Activated naive CD4-positive, alpha-beta T cell treated with anti-CD3 and anti-CD28 coated beads, Interleukin-2, amount 10 ng/mL, durations not matched to agents 7 days and 5 days (primary cell): ENCODE data around the gene ZYG11A.
"Not testable (repeated sequence)": the region's sequence is repeated elsewhere in the genome, so short reads cannot be mapped to it uniquely, and the experiment has no call there.

ENCODE experiments used
- CTCF ChIA-PET: fragments of 350-600 bp; sonication (Branson Sonifier 250); formaldehyde crosslinking; loops from one replicate; lab custom pipeline; 2021; ENCODE audit warnings: antibody characterized with exemption; lab: Charles Lee
- DNase-seq: peaks from one replicate; pipeline ENCODE4 v3.0.0-alpha.2; 2020
- H3K27ac Mint-ChIP-seq: one replicate; pipeline ENCODE4 v1.8.0; 2021; ENCODE audit warnings: mild to moderate bottlenecking, moderate library complexity, mixed read lengths
- H3K27me3 Mint-ChIP-seq: one replicate; pipeline ENCODE4 v1.8.0; 2021; ENCODE audit warnings: mild to moderate bottlenecking, mixed read lengths
- H3K36me3 Mint-ChIP-seq: one replicate; pipeline ENCODE4 v1.8.0; 2021; ENCODE audit warnings: mixed read lengths
- H3K4me1 Mint-ChIP-seq: one replicate; pipeline ENCODE4 v1.8.0; 2021; ENCODE audit warnings: mixed read lengths
- H3K4me3 Mint-ChIP-seq: one replicate; pipeline ENCODE4 v1.8.0; 2021; ENCODE audit warnings: mild to moderate bottlenecking, moderate library complexity, mixed read lengths
- H3K9me3 Mint-ChIP-seq: one replicate; pipeline ENCODE4 v1.8.0; 2021; ENCODE audit warnings: mixed read lengths

Gene ZYG11A

DNA sequence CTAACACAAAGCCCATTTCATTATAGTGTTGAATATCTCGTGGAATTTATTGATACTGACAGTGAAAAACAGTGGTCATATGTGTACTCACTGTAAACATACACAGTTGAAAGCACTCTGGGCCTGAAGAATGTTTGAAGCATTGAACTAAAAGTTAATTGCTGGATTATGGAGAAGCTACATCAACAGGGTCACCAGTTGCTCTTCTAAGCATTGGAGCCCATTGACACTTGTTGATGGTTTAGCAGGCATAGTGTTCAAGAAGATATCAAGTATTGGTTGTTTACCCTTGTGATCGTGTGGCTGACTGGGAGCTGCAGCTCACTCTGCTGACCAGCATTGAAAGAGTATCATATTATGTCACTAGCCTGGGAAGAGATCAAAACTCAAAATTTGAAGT, 10.3 kb downstream of the ZYG11A start:
- peaks cover 13% of the 10 kb centered on the region for H3K27me3 Mint-ChIP-seq
- H3K4me1 Mint-ChIP-seq: no peaks in the 10 kb centered on the region
- no peaks in the 10 kb centered on the region for H3K9me3 Mint-ChIP-seq
- DNase-seq: no peak
- CTCF ChIA-PET: no interaction called here
- no peak overlapping the region for H3K27ac Mint-ChIP-seq
- no peak overlapping the region for H3K4me3 Mint-ChIP-seq
- H3K36me3 Mint-ChIP-seq: no peaks in the 10 kb centered on the region

DNA sequence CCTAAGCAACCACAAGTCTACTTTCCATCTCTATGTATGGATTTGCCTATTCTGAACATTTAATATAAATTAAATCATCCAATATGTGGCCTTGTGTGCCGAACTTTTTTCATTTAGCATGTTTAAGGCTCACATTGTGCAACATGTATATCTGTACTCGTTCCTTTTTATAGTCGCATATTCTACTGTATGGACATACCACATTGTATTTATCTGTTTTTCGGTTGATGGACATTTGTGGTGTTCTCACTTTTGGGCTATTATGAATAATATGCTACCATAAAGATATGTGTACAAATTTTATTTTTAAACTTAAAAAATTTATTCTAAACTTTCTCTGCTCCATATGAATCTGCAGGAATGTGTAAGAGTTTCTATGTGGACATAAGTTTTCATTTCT, 13.0 kb downstream of the ZYG11A start:
- CTCF ChIA-PET: no interaction called here
- Mint-ChIP-seq H3K27me3 (peaks cover 8% of the 10 kb centered on the region), H3K36me3 (no peaks in the 10 kb centered on the region), H3K4me1 (no peaks in the 10 kb centered on the region), H3K27ac (no peak overlapping the region), H3K4me3 (no peak overlapping the region), H3K9me3 (no peaks in the 10 kb centered on the region)
- no peak for DNase-seq

DNA sequence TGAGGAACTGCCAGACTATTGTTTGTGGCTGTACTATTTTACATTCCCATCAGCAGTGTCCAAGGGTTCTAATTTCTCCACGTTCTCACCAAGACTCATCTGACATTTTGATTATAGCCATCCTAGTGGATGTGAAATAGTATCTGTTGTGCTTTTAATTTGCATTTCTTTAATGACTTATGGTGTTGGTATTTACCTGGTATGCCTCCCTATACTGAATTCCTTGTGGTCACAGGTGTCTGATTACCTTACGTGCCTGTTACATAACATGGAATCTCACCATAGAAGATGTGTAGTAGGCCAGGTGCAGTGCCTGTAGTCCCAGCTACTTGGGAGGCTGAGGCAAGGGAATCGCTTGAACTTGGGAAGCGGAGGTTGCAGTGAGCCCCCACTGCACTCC, 13.5 kb downstream of the ZYG11A start:
- Mint-ChIP-seq H3K4me3 (no peak overlapping the region), H3K27me3 (peaks cover 8% of the 10 kb centered on the region), H3K9me3 (no peaks in the 10 kb centered on the region), H3K36me3 (no peaks in the 10 kb centered on the region), H3K4me1 (no peaks in the 10 kb centered on the region), H3K27ac (no peak overlapping the region)
- DNase-seq: no peak
- CTCF ChIA-PET: no interaction called here

GRCh38 chr1:52857443-52857842, 14.9 kb downstream of the ZYG11A start:
- no peaks in the 10 kb centered on the region for H3K4me1 Mint-ChIP-seq
- no peak overlapping the region for H3K4me3 Mint-ChIP-seq
- no peaks in the 10 kb centered on the region for H3K9me3 Mint-ChIP-seq
- H3K27ac Mint-ChIP-seq: no peak overlapping the region
- DNase-seq: no peak
- no peaks in the 10 kb centered on the region for H3K36me3 Mint-ChIP-seq
- H3K27me3 Mint-ChIP-seq: peaks cover 8% of the 10 kb centered on the region
- CTCF ChIA-PET: no interaction called here

GRCh38 chr1:52862666-52863458, 20.3 kb downstream of the ZYG11A start:
- no peaks in the 10 kb centered on the region for H3K4me1 Mint-ChIP-seq
- CTCF ChIA-PET: interaction anchor here (1.1 kb wide), 1 partner anchor 55 kb away, joined by 4 read pairs; no protein-coding TSS in a partner anchor

DNA sequence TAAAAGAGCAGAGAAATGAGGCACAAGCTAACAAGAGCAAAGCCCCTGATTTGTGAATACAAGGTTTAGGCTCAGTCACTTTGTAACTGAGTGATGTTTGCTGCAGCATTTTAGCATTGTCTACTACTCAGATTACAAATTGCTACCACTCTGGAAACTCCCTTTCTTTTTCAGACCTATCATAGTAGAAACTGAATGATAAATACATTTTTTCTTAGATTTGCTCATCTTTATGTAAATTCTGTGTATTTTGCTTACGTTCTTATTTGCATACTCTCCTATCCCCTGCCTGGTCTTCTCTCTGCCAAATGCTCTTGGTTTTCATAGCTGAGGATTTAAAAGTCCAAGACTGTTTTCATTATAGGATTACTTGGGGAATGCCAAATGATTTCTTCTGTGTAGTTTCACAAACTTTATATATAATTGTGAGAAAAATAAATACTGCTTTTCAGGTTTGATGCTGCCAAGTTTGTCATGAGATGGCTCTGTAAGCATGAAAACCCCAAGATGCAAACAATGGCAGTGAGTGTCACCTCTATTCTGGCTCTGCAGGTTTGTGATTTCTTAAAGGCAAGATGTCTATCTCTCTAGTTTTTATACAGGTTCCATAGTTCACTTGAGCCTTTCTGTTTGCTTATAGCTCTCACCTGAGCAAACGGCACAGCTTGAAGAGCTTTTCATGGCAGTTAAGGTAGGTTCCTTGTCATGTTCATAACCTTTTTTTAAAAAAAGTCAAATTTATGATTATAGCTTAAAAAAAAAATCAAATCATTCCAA, 24.7 kb downstream of the ZYG11A start:
- Mint-ChIP-seq H3K27ac (no peak overlapping the region), H3K27me3 (peaks cover 3% of the 10 kb centered on the region), H3K36me3 (no peaks in the 10 kb centered on the region), H3K4me1 (no peaks in the 10 kb centered on the region), H3K4me3 (no peak overlapping the region), H3K9me3 (no peaks in the 10 kb centered on the region)
- no peak for DNase-seq
- CTCF ChIA-PET: interaction anchor here (0.7 kb wide), 1 partner anchor 913 kb away, joined by 3 read pairs; no protein-coding TSS in a partner anchor

More at GRCh38 chr1:52862666-52863458, 20.3 kb downstream of the ZYG11A start:
- Mint-ChIP-seq H3K36me3 (no peaks in the 10 kb centered on the region), H3K9me3 (no peaks in the 10 kb centered on the region), H3K27me3 (peaks cover 3% of the 10 kb centered on the region), H3K4me3 (no peak overlapping the region), H3K27ac (no peak overlapping the region)
- no peak for DNase-seq

GRCh38 chr1:52869727-52870126, 27.2 kb downstream of the ZYG11A start:
- H3K27ac Mint-ChIP-seq, CTCF ChIA-PET, DNase-seq, H3K4me3 Mint-ChIP-seq, H3K4me1 Mint-ChIP-seq, H3K9me3 Mint-ChIP-seq, H3K36me3 Mint-ChIP-seq, H3K27me3 Mint-ChIP-seq: not testable (repeated sequence)

DNA sequence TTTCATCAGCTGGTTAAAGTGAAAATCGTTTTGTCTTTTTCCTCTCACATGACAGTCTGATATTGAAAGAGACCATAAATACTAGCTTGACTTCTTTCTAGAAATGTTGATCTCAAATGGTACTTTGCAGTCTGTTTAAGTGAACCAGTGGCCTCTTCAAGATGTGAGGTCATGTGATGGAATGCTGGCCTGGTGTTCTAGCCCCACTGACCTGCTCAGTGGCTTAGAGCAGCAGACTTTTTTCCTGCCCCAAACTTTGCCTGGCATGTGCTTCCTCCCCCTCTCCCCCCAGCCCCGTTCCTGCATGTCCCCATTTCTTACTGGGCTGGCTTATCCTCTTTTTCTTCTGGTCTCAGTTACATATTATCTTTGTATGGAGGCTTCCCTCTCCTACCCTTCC, 34.3 kb downstream of the ZYG11A start:
- CTCF ChIA-PET: no interaction called here
- H3K4me1 Mint-ChIP-seq: no peaks in the 10 kb centered on the region
- no peak overlapping the region for H3K27ac Mint-ChIP-seq
- no peak for DNase-seq
- no peaks in the 10 kb centered on the region for H3K27me3 Mint-ChIP-seq
- H3K4me3 Mint-ChIP-seq: no peak overlapping the region
- H3K36me3 Mint-ChIP-seq: no peaks in the 10 kb centered on the region
- H3K9me3 Mint-ChIP-seq: no peaks in the 10 kb centered on the region

GRCh38 chr1:52877554-52877953, 35.0 kb downstream of the ZYG11A start:
- no peak overlapping the region for H3K27ac Mint-ChIP-seq
- H3K9me3 Mint-ChIP-seq: no peaks in the 10 kb centered on the region
- no peaks in the 10 kb centered on the region for H3K4me1 Mint-ChIP-seq
- H3K36me3 Mint-ChIP-seq: no peaks in the 10 kb centered on the region
- CTCF ChIA-PET: no interaction called here
- DNase-seq: no peak
- H3K27me3 Mint-ChIP-seq: no peaks in the 10 kb centered on the region
- no peak overlapping the region for H3K4me3 Mint-ChIP-seq

GRCh38 chr1:52880206-52880605, 37.6 kb downstream of the ZYG11A start:
- Mint-ChIP-seq H3K27ac (no peak overlapping the region), H3K9me3 (no peaks in the 10 kb centered on the region), H3K4me1 (no peaks in the 10 kb centered on the region), H3K27me3 (no peaks in the 10 kb centered on the region), H3K36me3 (no peaks in the 10 kb centered on the region), H3K4me3 (no peak overlapping the region)
- CTCF ChIA-PET: interaction anchor here (1.1 kb wide), 1 partner anchor 21 kb away, joined by 3 read pairs; no protein-coding TSS in a partner anchor
- DNase-seq: no peak

DNA sequence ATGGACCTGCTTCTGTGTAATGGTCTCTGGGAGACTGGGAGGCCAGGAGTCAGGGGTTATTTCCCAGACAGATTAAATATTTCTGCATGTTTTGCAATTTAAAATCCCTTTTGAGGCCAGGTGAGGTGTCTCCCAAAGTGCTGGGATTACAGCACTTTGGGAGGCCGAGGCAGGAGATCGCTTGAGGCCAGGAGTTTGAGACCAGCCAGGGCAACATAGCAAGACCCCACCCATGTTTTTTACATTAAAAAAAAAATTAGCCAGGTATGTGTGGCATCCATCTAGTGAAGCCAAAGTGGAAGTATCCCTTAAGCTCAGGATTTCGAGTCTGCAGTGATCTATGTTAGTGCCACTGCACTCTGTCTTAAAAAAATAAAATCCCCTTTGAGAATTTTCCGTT, 44.9 kb downstream of the ZYG11A start:
- Mint-ChIP-seq H3K27ac (no peak overlapping the region), H3K27me3 (no peaks in the 10 kb centered on the region), H3K36me3 (no peaks in the 10 kb centered on the region), H3K4me3 (no peak overlapping the region), H3K4me1 (no peaks in the 10 kb centered on the region), H3K9me3 (no peaks in the 10 kb centered on the region)
- DNase-seq: no peak
- CTCF ChIA-PET: no interaction called here

GRCh38 chr1:52892424-52893215, 50.1 kb downstream of the ZYG11A start:
- H3K4me3 Mint-ChIP-seq: no peak overlapping the region
- CTCF ChIA-PET: interaction anchor here (1.2 kb wide), 1 partner anchor 10 kb away, joined by 3 read pairs; no protein-coding TSS in a partner anchor
- DNase-seq: no peak
- no peak overlapping the region for H3K27ac Mint-ChIP-seq
- H3K27me3 Mint-ChIP-seq: no peaks in the 10 kb centered on the region
- no peaks in the 10 kb centered on the region for H3K36me3 Mint-ChIP-seq
- H3K9me3 Mint-ChIP-seq: no peaks in the 10 kb centered on the region
- no peaks in the 10 kb centered on the region for H3K4me1 Mint-ChIP-seq

DNA sequence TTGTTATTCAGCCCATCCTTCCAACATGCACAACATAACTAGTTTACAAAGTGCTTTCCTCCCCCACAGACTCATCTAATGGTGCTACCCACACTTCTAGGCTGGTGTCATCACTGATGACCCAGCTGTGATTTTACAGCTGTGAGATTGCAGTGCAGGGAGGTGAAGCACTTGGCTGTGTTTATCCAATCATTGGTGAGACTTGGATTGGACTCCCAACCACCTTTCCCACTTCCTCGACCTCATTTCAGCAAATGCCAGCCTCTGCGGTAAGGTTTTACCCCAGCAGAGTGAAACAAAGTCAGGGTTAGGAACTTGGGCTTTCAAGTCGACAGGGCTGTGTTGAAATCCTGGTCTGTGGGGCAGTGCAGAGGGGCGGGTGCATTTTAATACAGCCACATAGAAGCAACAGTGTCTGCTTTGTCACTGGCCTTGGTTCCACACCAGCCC, 56.9 kb downstream of the ZYG11A start:
- Mint-ChIP-seq H3K27ac (no peak overlapping the region), H3K4me3 (no peak overlapping the region), H3K27me3 (no peaks in the 10 kb centered on the region), H3K4me1 (no peaks in the 10 kb centered on the region), H3K9me3 (no peaks in the 10 kb centered on the region), H3K36me3 (no peaks in the 10 kb centered on the region)
- DNase-seq: no peak
- CTCF ChIA-PET: no interaction called here

DNA sequence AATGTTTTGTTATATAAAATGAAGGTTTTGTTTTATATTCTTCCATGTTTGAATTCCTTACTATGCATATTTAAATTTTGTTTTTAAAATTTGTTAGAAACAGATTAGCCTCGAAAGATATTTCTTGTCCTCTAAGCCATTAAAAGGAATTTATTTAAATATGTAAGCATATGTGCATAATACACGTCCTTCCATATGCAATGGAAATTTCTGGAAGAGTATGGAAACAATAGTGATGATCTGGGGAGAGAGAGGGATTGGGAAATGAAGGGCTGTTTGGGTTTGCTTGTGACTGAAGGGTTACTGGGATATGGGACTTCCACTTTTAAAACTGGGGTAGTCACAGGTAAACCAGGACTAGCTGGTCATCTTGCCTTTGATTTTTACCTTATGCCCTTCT, 57.8 kb downstream of the ZYG11A start:
- no peak overlapping the region for H3K27ac Mint-ChIP-seq
- H3K9me3 Mint-ChIP-seq: no peaks in the 10 kb centered on the region
- DNase-seq: no peak
- no peak overlapping the region for H3K4me3 Mint-ChIP-seq
- H3K36me3 Mint-ChIP-seq: no peaks in the 10 kb centered on the region
- CTCF ChIA-PET: interaction anchor here (1.7 kb wide), 1 partner anchor 281 kb away, joined by 4 read pairs; no protein-coding TSS in a partner anchor
- peaks cover 2% of the 10 kb centered on the region for H3K4me1 Mint-ChIP-seq
- no peaks in the 10 kb centered on the region for H3K27me3 Mint-ChIP-seq
